Measurements from ENCODE around the gene HIGD1C. TPM values are rescaled to one million over a fixed set of nuclear protein-coding genes. Genes with fewer than 3 reads are reported as not detected.
"Not testable (repeated sequence)": the region's sequence is repeated elsewhere in the genome, so short reads cannot be mapped to it uniquely, and the experiment has no call there.

The HIGD1C gene
- total RNA-seq, 1 donor from 2014 or later: not detected

DNA sequence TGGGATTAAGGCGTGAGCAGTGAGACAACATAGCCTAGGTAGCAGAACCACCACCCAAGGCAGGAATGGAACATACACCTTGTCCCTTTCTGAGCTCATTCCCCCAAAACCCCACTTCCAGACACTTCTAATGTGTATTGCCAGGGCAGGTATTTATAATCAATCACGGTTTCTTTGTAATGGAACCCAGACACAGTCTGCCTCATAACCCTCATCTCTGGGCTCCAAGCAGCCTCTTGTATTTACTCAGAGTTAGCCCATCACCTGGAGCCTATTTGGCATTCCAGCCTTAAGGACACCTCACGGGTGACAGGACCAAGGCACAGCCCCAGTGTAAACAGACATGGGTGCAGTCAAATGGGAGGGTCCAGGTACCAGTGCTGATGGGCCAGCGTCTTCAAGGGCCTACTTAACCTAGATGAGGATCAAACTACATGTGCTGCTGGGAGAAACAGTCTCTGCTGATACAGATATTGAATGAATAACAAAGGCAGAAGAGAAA lies 2.5 kb upstream of the HIGD1C start:
- H3K27me3 ChIP-seq: no peaks in the 10 kb centered on the region
- no peak overlapping the region for H3K4me3 ChIP-seq
- no peak for DNase-seq (ENCODE audit: low spot score in 2 of 2)
- TF ChIP-seq CTCF (IDR thresholded peaks at IDR 0.05): no peak
- no peaks in the 10 kb centered on the region for H3K9me3 ChIP-seq
- no peaks in the 10 kb centered on the region for H3K4me1 ChIP-seq
- intact Hi-C loops (cut with DNase I): no loop called here
- H3K27ac ChIP-seq: no peak overlapping the region
- H3K36me3 ChIP-seq: peaks cover 0 to 2% of the 10 kb centered on the region in 2 donors

- TF ChIP-seq CTCF (IDR thresholded peaks at IDR 0.05): no peak
- Histone ChIP-seq H3K4me3 (no peak overlapping the region), H3K9me3 (no peaks in the 10 kb centered on the region), H3K27me3 (no peaks in the 10 kb centered on the region), H3K36me3 (peaks cover 0 to 4% of the 10 kb centered on the region in 2 donors), H3K27ac (no peak overlapping the region), H3K4me1 (no peaks in the 10 kb centered on the region)
- DNase-seq (ENCODE audit: low spot score in 2 of 2): no peak
- intact Hi-C loops (cut with DNase I): no loop called here
Observed at GRCh38 chr12:50951112-50951511, 1.2 kb upstream of the HIGD1C start.

DNA sequence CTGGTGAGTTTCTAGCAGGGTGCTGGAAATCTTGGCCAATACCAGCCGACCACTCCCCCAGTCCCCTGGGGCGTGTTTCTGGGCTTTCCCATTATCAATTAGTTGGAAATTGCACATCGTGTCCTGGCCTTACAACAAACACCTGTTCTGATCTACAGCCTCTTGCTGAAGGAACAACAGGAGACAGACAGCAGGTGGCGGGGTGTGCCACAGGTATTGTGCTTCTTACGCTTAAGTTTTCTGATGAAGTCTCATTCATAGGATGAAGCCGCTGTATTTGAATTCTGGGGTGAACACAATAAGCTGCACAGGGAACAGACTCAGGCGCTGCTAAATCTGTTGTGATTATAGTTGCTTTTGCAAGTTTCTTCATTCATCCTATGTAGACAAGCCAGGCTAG lies 703 bp downstream of the HIGD1C start:
- H3K27me3 ChIP-seq: no peaks in the 10 kb centered on the region
- intact Hi-C loops (cut with DNase I): no loop called here
- H3K27ac ChIP-seq: no peak overlapping the region
- peaks cover 0 to 4% of the 10 kb centered on the region in 2 donors for H3K36me3 ChIP-seq
- H3K4me3 ChIP-seq: no peak overlapping the region
- no peaks in the 10 kb centered on the region for H3K4me1 ChIP-seq
- DNase-seq (ENCODE audit: low spot score in 2 of 2): no peak
- TF ChIP-seq CTCF (IDR thresholded peaks at IDR 0.05): no peak
- no peaks in the 10 kb centered on the region for H3K9me3 ChIP-seq

DNA sequence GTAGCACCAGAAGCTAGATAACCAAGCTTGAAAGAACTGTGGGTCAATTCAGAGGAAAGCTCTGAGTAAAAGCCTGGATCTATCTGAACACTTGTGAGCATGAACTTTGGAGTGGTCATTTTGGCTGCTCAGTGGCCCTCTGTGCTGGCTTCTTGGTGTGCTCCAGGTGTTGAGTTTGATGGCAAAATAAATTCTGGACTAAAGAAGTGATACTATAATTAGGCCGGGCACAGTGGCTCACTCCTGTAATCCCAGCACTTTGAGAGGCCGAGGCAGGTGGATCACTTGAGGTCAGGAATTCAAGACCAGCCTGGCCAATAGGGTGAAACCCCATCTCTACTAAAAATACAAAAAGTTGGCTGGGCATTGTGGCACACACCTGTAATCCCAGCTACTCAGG lies 2.4 kb downstream of the HIGD1C start:
- H3K36me3 ChIP-seq; H3K27me3 ChIP-seq; H3K9me3 ChIP-seq; H3K27ac ChIP-seq; H3K4me3 ChIP-seq; H3K4me1 ChIP-seq; intact Hi-C loops (cut with DNase I); DNase-seq (ENCODE audit: low spot score in 2 of 2): not testable (repeated sequence)

- DNase-seq (ENCODE audit: low spot score in 2 of 2): no peak
- intact Hi-C loops (cut with DNase I): no loop called here
- Histone ChIP-seq H3K36me3 (peaks cover 0 to 4% of the 10 kb centered on the region in 2 donors), H3K9me3 (no peaks in the 10 kb centered on the region), H3K4me1 (no peaks in the 10 kb centered on the region), H3K27me3 (no peaks in the 10 kb centered on the region), H3K4me3 (no peak overlapping the region), H3K27ac (no peak overlapping the region)
- no peak for TF ChIP-seq CTCF (IDR thresholded peaks at IDR 0.05)
Observed at GRCh38 chr12:50955288-50955687, 2.9 kb downstream of the HIGD1C start.

- intact Hi-C loops (cut with DNase I): no loop called here
- Histone ChIP-seq H3K27me3 (no peaks in the 10 kb centered on the region), H3K27ac (no peak overlapping the region), H3K36me3 (peaks cover 0 to 4% of the 10 kb centered on the region in 2 donors), H3K4me3 (no peak overlapping the region), H3K4me1 (no peaks in the 10 kb centered on the region), H3K9me3 (no peaks in the 10 kb centered on the region)
- no peak for DNase-seq (ENCODE audit: low spot score in 2 of 2)
- no peak for TF ChIP-seq CTCF (IDR thresholded peaks at IDR 0.05)
Observed at GRCh38 chr12:50955697-50956096, 3.4 kb downstream of the HIGD1C start.

Measured in ascending aorta (tissue), 2 donors.